GM03348 (cell line): Measurements from ENCODE around the gene PADI2.

Source experiments
- DNase-seq: peaks from one replicate; pipeline ENCODE4 v3.0.0; 2012; ENCODE audit warnings: low spot score

PADI2 gene

DNA sequence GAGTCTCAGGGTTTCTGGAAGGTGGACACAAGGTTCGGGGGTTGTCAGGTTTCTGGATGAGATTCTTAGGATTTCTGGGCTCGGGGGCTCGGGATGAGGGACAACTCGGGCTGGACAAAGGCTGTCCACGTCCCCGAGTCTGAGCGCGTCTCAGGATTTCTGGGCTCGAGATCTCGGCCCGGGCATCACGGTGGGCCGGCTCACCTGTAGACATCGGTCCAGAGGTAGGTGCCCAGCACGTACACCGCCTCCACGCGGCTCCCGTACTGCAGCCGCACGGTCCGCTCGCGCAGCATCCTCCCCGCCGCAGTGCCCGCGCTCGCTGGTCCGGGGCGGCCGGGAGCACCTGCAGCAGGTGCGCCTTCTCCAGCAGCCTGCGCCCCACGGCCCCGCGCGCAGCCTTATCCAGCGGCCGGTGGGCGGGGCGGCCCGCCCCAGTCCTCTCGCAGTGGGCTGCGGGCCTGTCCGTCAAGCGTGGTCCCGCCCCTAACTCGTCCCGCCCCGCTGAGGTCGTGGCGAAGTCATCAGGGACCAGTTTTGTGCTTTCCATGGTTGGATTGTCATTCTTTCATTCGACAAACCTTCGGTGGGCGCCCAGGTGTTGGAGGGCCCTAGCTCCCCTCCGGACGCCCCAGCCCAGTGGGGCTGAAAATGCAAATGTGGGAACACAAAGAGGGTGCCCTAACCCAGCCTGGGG is at the start of gene PADI2:
Gene PADI2, minus strand, starts transcription at position 376 of the 697 bp plus-strand sequence. Its CDS starts 80 bp downstream, at position 296.
- DNase-seq: peak; percentile 91

DNA sequence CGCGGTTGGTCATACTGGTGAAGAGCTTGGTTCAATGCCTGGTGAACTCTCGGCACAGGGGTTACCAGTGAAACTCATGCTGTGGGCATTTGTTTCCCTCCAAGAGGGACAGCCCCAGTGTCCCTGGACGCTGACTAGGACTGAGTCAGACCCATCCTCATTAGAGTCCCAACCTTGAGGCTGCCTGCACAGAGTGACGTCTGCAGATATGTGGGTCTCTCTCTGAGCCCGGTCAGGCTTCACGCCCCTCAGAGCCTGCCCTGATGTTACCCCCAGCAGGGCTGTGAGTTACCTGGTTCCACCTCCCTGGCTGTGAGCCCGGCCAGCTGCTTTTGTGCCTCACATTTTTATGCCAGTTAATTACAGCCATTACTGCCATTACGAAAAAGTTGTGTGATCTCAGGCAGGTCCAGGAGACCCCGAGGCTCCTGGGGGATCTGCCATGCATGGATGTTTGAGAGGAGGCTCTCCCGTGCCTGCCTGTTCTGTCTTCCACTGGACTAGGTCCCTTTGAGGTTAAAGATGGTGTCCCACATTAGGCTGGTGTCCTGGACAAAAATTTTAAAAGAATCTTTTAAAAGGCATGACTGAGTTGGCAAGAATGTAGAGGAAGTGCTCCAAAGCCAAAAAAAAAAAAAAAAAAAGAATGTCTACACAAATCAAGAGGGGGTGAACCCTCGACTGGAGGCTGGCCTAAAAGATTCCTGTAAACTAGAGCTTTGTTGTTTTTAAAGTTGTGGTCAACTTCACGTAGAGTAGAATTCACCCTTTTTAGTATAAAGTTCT is 49.0 kb upstream of the PADI2 start:
- peak; percentile 84 for DNase-seq

GRCh38 chr1:17167786-17168090 is 48.5 kb upstream of the PADI2 start:
- no peak for DNase-seq

DNA sequence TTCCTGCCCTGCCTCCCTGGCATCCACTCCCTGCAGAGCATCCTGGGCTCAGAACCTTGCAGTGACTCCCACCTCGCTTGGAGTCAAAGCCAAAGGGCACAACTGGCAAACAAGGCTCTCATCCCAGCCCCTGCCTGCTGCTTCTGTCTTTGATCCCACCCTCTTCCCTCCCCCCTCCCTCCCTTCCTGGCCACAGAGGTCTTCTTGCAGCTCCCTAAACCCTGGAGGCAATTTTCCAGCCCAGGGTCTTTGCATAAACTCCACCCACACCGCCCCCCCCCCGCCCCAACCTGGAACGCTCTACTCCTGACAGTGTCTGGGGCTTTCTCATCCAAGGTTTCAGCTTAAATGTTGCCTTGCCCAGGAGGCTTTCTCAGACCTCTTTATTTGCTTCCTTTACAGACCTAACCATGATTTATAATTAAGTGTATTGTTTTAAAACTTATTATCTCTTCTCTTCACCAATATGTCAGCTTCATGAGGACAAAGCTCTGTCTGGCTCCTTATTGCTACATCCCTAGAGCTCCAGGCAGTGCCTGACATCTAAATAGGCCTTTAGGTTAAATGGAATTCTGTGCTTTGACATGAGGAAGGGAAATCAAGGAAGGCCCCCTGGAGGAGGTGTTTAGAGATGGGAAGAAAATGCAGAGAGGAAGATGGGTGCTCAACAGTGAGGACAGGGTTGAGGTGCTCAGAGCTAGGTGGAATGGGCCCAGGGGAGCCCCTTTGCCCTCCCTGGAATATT is 48.0 kb upstream of the PADI2 start:
- DNase-seq: no peak

DNA sequence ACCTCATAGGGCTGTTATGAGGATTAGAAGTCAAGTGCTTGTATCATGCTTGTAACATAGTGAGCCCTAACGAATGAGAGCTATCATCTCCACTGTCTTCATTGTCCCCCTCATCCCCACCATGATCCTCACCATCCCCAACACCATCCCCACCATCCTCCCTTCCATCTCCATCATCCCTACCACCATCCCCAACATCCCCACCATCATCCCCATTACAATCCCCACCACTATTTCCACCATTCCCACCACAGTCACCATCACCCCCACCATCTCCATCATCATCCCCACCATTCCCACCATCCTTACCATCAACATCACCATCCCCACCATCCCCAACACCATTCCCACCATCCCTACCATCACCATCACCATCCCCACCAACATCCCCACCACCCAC is 46.6 kb upstream of the PADI2 start:
- no peak for DNase-seq

- no peak for DNase-seq
Observed at GRCh38 chr1:17163789-17164666, 44.8 kb upstream of the PADI2 start.

DNA sequence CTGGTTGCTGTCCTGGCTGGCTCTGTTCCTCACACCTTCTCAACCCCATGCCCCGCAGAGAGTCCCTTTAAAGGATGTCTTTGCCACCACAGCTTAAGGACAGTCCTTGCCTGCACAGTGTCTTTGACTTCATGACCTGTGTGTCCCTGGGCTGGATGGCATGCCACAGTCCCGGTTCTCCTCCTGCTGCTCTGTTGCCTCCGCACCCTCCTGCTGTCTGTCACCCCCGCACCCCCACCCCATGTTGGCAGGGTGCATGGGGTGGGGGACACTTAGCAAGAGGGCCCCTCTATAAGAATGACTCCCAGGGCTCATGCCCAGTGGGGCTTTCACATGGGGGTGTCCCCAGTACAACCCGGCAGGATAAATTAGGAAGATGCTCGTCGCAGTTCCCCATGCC is 44.1 kb upstream of the PADI2 start:
- no peak for DNase-seq

DNA sequence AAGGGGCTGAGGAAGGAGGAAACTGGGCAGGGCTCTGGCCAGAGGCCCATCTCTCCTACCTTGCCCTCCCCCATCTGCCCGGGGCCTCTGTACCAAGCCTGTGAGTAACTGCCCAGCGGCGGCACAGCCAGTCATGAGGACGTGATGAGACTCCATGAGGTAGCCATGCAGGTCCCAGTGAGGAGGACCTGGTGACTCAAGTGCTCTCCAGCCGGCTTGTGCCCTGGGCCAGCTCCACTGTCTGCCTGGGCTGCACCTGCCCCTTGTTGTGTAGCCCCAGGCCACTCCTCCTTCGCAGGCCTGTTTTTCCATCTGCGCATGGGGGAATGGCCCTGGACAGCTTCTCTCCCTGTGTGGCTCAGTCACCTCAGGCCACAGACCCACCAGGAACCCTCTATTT is 43.7 kb upstream of the PADI2 start:
- DNase-seq: no peak

DNA sequence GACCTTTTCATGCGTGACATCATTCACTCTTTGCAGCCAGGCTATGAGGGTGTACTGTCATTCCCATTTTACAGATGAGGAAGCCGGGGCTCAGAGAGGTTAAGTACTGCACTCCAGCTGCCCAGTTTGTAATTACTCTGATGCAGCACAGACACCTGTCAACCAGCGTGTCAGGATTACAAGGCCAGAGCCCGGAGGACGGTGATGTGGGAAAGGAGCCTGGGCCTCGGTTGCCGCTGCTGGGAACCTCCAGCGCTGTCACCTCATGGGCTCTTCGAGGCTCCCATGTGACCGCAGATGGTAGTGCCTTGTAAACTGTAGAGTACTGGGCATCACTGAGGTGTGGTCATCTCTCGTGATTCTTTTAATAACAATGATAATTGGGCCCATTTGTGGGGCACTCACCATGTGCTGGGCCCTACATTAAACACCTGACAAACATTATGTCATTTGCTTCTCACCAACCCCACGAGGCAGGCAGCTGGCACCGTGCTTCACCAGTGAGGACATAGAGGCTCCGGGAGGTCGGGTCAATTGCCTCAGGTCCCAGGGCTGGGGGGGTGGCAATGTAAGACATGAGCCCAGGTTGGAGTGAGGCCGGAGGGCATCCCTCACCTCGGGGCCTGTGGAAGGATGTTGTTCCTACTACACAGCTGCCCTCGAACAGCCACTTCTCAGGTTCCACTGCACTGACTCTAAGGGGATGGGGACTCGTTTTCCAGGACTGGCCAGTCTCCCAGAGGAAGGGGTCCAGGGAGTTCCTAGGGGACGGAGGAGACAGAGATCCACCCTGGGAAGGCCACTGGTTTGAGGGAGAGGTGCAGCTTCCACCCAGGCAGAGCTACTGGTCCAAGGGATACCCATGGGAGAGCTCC is 42.9 kb upstream of the PADI2 start:
- no peak for DNase-seq

- no peak for DNase-seq
Observed at GRCh38 chr1:17161137-17161740, 42.0 kb upstream of the PADI2 start.

- DNase-seq: peak; percentile 39
Observed at GRCh38 chr1:17158961-17159360, 39.7 kb upstream of the PADI2 start.

DNA sequence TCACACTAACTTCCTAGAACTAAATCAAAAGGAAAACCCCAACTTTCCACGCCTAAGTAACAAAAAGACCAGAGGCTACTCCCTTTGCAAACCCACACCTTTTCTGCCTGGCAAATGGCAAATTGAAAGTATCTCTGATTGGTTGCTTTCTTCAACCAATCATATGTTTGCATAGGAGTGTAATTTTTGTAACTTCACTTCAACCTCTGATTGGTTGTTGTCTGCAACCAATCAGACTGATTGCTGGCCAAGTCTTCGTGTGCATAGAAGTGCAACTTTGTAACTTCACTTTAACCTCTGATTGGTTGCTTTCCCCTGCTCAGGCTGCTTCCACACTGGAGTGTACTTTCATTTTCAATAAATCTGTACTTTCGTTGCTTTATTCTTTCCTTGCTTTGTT is 36.9 kb upstream of the PADI2 start:
- DNase-seq: no peak

DNA sequence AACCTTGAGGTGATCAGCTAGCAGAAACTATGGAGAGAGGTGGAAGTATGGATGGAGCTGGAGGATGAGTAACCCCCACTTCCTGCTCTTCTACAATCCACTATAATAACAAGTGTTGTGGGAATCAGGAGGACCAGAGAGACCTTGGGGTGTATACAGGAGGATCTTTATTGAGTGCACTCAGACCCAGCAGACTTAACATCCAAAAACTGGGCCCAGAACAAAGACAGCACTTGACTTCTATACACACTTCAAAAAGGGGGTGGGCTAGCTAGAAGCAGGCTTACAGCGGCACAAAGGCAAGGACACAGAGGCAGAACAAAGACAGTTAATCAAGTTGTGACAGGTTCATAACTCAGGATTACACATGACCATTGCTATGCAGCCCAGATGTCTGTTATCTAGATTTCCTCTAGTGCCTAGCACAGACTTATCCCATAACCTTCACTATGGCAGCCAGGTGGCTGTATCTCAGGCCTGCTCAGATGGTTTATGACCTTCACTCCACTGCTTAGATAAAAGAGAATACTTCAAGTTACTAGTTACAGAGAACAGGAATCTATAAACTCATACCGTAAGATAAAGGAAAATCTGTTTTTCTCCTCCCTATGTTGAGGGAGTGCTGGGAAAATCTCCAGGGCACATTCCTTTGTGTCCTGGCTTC is 36.1 kb upstream of the PADI2 start:
- DNase-seq: no peak

GRCh38 chr1:17149771-17150170 is 30.5 kb upstream of the PADI2 start:
- no peak for DNase-seq

GRCh38 chr1:17148950-17149608 is 29.8 kb upstream of the PADI2 start:
- peak; percentile 27 for DNase-seq

DNA sequence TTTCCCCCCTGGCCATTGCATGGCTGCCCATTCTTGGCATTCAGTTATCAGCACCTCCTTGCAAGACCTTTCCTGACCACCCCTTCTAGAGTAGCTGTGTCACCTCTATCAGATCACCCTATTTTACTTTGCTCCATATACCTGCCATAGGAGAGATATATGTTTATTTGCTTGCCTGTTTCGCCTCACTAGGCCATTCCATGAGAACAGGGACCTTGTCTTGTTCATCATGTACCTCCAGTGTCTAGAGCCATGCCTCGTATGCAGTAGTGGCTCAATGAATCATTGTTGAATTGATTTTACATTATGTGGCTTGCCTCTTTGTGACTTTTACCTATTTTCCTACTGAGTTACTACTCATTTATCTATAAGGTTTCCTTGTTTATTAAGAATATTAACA is 26.4 kb upstream of the PADI2 start:
- no peak for DNase-seq

GRCh38 chr1:17143760-17144159 is 24.5 kb upstream of the PADI2 start:
- no peak for DNase-seq

DNA sequence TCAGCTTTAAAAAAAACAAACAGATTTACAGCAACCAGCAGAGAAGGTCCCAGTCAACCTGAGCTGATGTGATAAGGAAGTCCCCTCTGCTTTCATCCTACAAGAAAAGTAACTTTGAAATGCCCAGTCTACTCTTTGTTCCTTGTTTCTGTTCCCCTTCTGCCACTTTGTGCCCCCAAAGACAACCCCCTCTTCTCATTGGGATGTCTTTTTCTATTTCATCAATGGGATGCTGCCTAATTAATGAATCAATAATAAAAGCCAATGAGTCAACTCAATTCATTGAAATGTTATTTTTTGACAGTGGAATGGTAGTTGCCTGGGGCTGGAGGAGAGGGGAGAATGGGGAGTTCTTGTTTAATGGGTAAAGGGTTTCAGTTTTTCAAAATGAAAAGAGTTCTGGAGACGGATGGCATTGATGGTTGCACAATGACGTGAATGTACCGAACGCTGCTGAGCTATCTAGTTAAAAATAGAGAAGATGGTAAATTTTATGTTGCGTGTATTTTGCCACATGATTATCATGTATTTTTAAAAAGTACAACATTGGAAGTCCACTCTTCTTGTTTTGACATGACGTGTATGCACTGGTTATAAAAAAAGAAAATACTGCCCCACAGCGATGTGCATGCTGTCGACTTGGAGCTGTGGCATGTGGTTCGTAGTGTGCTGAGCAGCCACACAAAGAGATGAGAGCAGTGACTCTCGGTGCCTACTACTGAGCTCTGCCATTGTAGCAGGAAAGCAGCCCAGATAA is 22.4 kb upstream of the PADI2 start:
- no peak for DNase-seq

DNA sequence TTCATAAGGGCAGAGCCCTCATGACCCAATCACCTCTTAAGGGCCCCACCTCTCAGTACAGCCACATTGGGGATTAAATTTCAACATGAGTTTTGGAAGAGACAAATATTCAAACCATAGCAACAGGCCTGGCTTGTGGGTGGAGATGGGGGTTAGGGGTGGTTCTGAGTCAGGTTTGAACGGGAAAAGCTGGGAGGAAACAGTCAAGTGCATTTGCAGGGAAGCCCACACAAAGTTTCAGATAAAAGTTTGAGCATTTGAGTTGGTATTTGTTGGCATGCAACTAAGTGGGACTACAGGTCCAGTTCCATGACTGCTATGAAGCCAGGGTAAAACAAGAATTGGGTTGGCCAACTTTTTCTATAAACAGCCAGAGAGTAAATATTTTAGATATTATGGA is 21.0 kb upstream of the PADI2 start:
- peak; percentile 55 for DNase-seq
